ENCODE measurements around the gene B3GNT2. TPM values are rescaled to one million over a fixed set of nuclear protein-coding genes. Genes with fewer than 3 reads are reported as not detected.

B3GNT2 gene
- total RNA-seq, 3 donors from 2014 or later, result 25.4 to 26.4 (median 26.2) TPM

- H3K36me3 Mint-ChIP-seq (ENCODE audit: insufficient read depth), result no peaks in the 10 kb centered on the region
- no peaks in the 10 kb centered on the region for H3K27me3 Mint-ChIP-seq (ENCODE audit: low read depth)
- H3K4me1 Mint-ChIP-seq (ENCODE audit: low read depth), result no peaks in the 10 kb centered on the region
- H3K9me3 Mint-ChIP-seq, result no peaks in the 10 kb centered on the region
- ATAC-seq (no peak), DNase-seq (no peak)
- no peak overlapping the region for H3K4me3 Mint-ChIP-seq
These were observed 19.1 kb upstream of the B3GNT2 start for GRCh38 chr2:62176801-62177200.

DNA sequence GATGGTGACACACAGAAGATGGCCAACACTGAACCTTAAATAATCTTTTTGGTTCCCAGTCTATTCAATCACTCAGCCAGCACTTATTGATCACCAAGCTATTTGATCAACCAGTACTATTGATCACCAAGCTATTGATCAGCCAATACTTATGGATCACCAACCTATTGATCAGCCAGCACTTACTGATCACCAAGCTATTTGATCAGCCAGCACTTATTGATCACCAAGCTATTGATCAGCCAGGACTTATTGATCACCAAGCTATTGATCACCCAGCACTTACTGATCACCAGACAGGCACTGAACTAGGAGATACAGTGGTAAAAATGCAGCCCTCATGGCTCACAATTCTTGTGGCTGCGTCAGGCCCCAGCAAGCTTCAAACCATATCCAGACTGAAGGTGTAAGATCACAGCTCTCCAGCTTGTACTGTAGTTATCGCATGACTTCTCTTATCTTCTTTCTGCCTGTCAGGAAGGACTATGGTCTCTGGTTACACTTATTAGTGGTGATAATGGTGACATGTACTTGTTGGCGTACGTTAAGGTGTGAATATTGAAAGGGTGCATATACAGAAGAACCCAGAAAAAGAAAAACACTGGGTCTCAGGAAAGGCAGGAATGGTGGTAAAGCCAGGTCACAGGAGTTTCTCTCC is 18.4 kb upstream of the B3GNT2 start:
- H3K4me1 Mint-ChIP-seq (ENCODE audit: low read depth), result no peaks in the 10 kb centered on the region
- DNase-seq (no peak), ATAC-seq (no peak)
- no peaks in the 10 kb centered on the region for H3K27me3 Mint-ChIP-seq (ENCODE audit: low read depth)
- no peak overlapping the region for H3K4me3 Mint-ChIP-seq
- H3K9me3 Mint-ChIP-seq, result no peaks in the 10 kb centered on the region
- no peaks in the 10 kb centered on the region for H3K36me3 Mint-ChIP-seq (ENCODE audit: insufficient read depth)

DNA sequence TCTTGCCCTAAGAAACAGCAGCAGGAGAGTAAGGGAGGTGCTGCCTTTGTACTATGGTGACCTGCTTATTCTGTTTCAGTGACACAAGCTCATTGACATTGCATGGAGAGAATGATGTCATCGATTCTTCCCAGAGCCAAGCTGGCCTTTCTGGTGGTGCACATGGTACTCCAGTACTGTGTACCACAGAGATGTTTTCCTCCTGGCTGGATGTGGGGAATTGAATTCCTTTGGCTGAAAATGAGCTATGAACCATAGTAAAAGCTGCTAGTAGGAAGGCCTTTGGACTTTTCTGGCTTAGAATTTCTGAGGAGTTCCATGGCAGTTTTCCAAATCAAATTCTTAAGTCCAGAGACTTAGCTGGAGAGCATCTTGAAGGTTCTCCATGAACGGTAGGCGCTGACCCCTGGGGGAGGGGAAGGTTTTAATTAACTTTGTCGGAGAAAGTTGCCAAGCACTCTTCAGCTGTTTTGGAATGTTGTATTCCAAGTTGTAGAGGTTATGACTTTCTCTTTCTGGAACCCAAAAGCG is 17.1 kb upstream of the B3GNT2 start:
- DNase-seq (no peak), ATAC-seq (no peak)
- no peaks in the 10 kb centered on the region for H3K9me3 Mint-ChIP-seq
- no peaks in the 10 kb centered on the region for H3K4me1 Mint-ChIP-seq (ENCODE audit: low read depth)
- no peaks in the 10 kb centered on the region for H3K36me3 Mint-ChIP-seq (ENCODE audit: insufficient read depth)
- H3K4me3 Mint-ChIP-seq, result no peak overlapping the region
- no peaks in the 10 kb centered on the region for H3K27me3 Mint-ChIP-seq (ENCODE audit: low read depth)

GRCh38 chr2:62180975-62181374 is 14.9 kb upstream of the B3GNT2 start:
- Mint-ChIP-seq H3K4me1 (ENCODE audit: low read depth) (no peaks in the 10 kb centered on the region), H3K9me3 (no peaks in the 10 kb centered on the region), H3K4me3 (no peak overlapping the region), H3K36me3 (ENCODE audit: insufficient read depth) (no peaks in the 10 kb centered on the region), H3K27me3 (ENCODE audit: low read depth) (no peaks in the 10 kb centered on the region)
- no peak for ATAC-seq
- no peak for DNase-seq

- H3K27me3 Mint-ChIP-seq (ENCODE audit: low read depth), result no peaks in the 10 kb centered on the region
- H3K9me3 Mint-ChIP-seq, result no peaks in the 10 kb centered on the region
- no peak for DNase-seq
- H3K36me3 Mint-ChIP-seq (ENCODE audit: insufficient read depth), result no peaks in the 10 kb centered on the region
- no peak overlapping the region for H3K4me3 Mint-ChIP-seq
- H3K4me1 Mint-ChIP-seq (ENCODE audit: low read depth), result no peaks in the 10 kb centered on the region
- no peak for ATAC-seq
These were observed 14.1 kb upstream of the B3GNT2 start for GRCh38 chr2:62181843-62182242.

DNA sequence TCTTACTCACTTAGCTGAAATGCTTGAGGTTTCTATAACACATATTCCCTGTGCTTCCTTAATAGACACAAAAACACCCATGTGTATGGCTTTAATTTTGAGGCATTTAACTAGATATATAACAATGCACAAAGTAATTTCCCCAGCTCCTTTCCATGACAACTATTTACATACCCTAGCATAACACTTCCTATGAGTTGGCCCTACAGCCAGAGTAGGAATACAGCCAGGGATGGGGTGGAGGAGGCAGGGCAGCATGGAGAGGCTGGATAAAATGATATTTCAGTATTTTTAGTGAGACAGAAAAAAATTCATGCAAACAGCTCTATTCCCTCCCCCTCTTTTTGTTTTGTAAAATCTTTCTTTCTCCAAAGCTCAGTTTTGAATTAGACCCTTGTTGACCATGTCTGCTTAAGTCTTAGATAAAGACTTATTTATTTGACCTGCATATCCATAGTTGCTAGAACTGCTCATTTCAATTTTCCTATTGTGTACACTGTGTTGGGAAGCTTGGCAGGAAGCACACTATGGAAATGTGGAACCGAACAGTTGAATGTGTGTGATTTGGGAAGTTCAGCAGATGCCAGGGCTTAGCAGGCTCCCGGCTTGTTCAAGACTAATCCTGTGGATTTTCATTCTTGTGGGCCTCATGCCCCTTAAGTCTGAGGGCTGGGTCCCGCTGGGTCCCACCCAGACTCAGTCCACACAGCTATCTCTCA is 11.2 kb upstream of the B3GNT2 start:
- DNase-seq, result no peak
- no peaks in the 10 kb centered on the region for H3K4me1 Mint-ChIP-seq (ENCODE audit: low read depth)
- no peaks in the 10 kb centered on the region for H3K27me3 Mint-ChIP-seq (ENCODE audit: low read depth)
- no peak overlapping the region for H3K4me3 Mint-ChIP-seq
- no peaks in the 10 kb centered on the region for H3K9me3 Mint-ChIP-seq
- ATAC-seq, result no peak
- H3K36me3 Mint-ChIP-seq (ENCODE audit: insufficient read depth), result no peaks in the 10 kb centered on the region

DNA sequence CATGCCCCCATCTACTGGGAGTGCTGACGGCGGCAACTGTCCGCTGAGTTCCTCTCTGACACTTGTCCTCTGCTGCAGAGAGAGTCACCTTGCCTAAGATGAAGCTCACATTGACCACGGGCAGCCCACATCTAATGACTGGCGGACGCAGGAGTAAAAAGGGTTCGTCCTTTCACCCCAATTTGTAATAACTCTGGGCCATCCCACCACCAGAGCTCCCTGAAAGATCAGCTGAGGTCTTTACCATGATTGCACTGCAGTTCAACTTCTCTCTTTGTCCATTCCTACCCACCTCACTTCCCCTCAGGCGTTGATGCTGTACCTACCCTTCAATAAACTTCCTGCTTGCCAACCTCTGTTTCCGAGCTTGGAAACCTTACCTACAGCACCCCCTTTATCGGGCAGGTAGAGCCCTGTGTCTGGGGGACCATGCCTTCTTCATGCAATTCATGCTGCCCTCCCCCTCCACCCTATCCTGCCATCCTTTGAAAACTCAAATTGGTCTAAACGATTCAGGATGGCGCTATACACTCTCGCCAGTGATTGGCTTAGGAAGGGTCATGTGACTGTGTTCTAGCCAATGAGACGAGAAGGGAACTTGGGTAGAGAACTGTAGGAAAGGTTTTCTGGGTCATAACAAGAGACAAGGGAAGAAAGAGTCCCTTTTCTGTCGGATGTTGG is 10.3 kb upstream of the B3GNT2 start:
- H3K27me3 Mint-ChIP-seq (ENCODE audit: low read depth), result no peaks in the 10 kb centered on the region
- H3K9me3 Mint-ChIP-seq, result no peaks in the 10 kb centered on the region
- H3K4me3 Mint-ChIP-seq, result no peak overlapping the region

GRCh38 chr2:62186156-62186905 is 9.6 kb upstream of the B3GNT2 start:
- DNase-seq, result no peak
- no peaks in the 10 kb centered on the region for H3K36me3 Mint-ChIP-seq (ENCODE audit: insufficient read depth)
- H3K27me3 Mint-ChIP-seq (ENCODE audit: low read depth), result no peaks in the 10 kb centered on the region
- H3K4me1 Mint-ChIP-seq (ENCODE audit: low read depth), result no peaks in the 10 kb centered on the region
- H3K4me3 Mint-ChIP-seq, result no peak overlapping the region
- H3K9me3 Mint-ChIP-seq, result no peaks in the 10 kb centered on the region
- no peak for ATAC-seq

More for the DNA sequence above, 10.3 kb upstream of the B3GNT2 start:
- DNase-seq, result no peak
- H3K36me3 Mint-ChIP-seq (ENCODE audit: insufficient read depth), result no peaks in the 10 kb centered on the region
- no peak for ATAC-seq
- no peaks in the 10 kb centered on the region for H3K4me1 Mint-ChIP-seq (ENCODE audit: low read depth)

DNA sequence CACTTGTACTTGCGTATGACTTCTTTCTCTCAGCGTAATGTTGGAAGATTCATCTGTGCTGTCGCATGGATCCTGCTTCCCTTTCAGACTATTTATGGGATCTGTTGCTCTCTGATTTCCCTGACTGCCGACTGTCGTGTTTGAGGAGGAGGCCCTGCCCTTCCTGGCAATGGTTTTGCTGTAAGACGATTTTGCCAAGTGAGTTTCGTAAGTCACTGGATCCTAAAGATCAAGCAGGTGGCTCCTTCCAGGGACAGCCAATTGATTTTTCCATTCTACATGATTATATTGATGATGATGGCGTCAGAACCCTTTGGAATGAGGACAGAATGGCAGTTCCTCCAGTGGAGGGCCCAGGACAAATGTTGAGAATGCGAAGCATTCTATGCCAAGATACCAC is 8.7 kb upstream of the B3GNT2 start:
- DNase-seq, result no peak
- ATAC-seq, result no peak
- no peaks in the 10 kb centered on the region for H3K4me1 Mint-ChIP-seq (ENCODE audit: low read depth)
- no peaks in the 10 kb centered on the region for H3K36me3 Mint-ChIP-seq (ENCODE audit: insufficient read depth)
- no peaks in the 10 kb centered on the region for H3K27me3 Mint-ChIP-seq (ENCODE audit: low read depth)
- no peak overlapping the region for H3K4me3 Mint-ChIP-seq
- H3K9me3 Mint-ChIP-seq, result no peaks in the 10 kb centered on the region

DNA sequence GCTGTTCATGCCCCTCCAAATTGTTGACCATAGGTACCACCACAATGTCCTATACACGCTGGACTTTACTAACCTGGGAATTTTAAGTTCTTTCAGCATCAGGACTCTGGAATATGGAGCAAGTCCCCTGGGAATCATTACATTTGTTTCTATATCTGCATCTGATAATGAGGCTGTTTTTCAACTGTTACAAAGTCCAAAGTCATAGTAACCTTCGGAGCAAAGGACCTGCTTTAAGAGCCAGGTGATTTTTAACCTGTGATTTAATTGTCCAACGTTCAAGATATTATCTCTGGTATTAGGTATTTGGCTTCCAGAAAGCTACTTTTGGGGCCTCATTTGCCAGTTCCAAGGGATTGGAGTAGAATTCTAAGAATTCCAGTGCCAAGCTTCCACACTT is 7.5 kb upstream of the B3GNT2 start:
- no peaks in the 10 kb centered on the region for H3K36me3 Mint-ChIP-seq (ENCODE audit: insufficient read depth)
- ATAC-seq, result no peak
- no peak overlapping the region for H3K4me3 Mint-ChIP-seq
- no peak for DNase-seq
- no peaks in the 10 kb centered on the region for H3K4me1 Mint-ChIP-seq (ENCODE audit: low read depth)
- no peaks in the 10 kb centered on the region for H3K9me3 Mint-ChIP-seq
- no peaks in the 10 kb centered on the region for H3K27me3 Mint-ChIP-seq (ENCODE audit: low read depth)

- DNase-seq, result no peak
- Mint-ChIP-seq H3K9me3 (no peaks in the 10 kb centered on the region), H3K4me1 (ENCODE audit: low read depth) (no peaks in the 10 kb centered on the region), H3K27me3 (ENCODE audit: low read depth) (no peaks in the 10 kb centered on the region), H3K4me3 (no peak overlapping the region), H3K36me3 (ENCODE audit: insufficient read depth) (no peaks in the 10 kb centered on the region)
- ATAC-seq, result no peak
These were observed 6.7 kb upstream of the B3GNT2 start for GRCh38 chr2:62189196-62189595.

DNA sequence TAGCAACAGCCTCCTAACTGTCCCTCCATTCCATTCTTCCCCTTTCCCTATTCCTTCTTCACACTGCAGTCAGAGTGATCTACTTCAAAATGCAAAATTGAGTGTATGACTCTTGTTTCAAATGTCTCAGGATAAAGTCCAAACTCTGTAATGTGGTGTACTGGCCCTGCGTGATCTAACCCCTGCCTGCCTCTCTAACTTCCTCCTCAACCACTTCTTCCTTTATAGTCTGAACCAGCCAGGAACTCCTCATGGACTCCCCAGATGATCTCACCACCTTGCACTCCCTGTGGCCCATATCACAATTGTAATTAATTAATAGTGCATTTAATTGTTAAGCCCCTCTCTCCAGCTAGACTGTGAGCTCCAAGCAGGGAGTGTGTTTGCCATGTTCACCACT is 3.1 kb upstream of the B3GNT2 start:
- Mint-ChIP-seq H3K36me3 (ENCODE audit: insufficient read depth) (no peaks in the 10 kb centered on the region), H3K4me1 (ENCODE audit: low read depth) (peaks cover 2% of the 10 kb centered on the region), H3K9me3 (no peaks in the 10 kb centered on the region), H3K4me3 (no peak overlapping the region), H3K27me3 (ENCODE audit: low read depth) (no peaks in the 10 kb centered on the region)
- ATAC-seq, result no peak
- no peak for DNase-seq

GRCh38 chr2:62194558-62195420 is 1.1 kb upstream of the B3GNT2 start:
- no peak for DNase-seq
- H3K9me3 Mint-ChIP-seq, result no peaks in the 10 kb centered on the region

More at GRCh38 chr2:62194558-62195420, 1.1 kb upstream of the B3GNT2 start:
- Mint-ChIP-seq H3K36me3 (ENCODE audit: insufficient read depth) (no peaks in the 10 kb centered on the region), H3K4me1 (ENCODE audit: low read depth) (peaks cover 19% of the 10 kb centered on the region), H3K27me3 (ENCODE audit: low read depth) (no peaks in the 10 kb centered on the region), H3K4me3 (peak overlapping the region; percentile 80)
- ATAC-seq, result no peak

Data from activated T-cell treated with anti-CD3 and anti-CD28 coated beads, Interleukin-2, amount 50 U/mL, for 4 hours (primary cell).